DOHH2 (cell line): ENCODE measurements around the gene DHX32.
"Not testable (repeated sequence)": the region's sequence is repeated elsewhere in the genome, so short reads cannot be mapped to it uniquely, and the experiment has no call there.

ENCODE experiments used
- CTCF ChIP-seq: fragments of 200-600 bp; sonication (generic); IDR thresholded peaks from one replicate; pipeline ENCODE4 v1.5.1; 2014; ENCODE audit warnings: antibody characterized with exemption, mild to moderate bottlenecking, low read depth, low read length; ENCODE audit not compliant: poor library complexity, severe bottlenecking
- EZH2phosphoT487 ChIP-seq: fragments of 200-600 bp; sonication (generic); IDR thresholded peaks from 2 replicates; pipeline ENCODE4 v1.6.1; 2017; ENCODE audit warnings: borderline replicate concordance, mild to moderate bottlenecking, antibody characterized with exemption, low read length, moderate library complexity, mixed read lengths

GRCh38 chr10:125907598-125907997 is 26.5 kb upstream of the DHX32 start:
- not testable (repeated sequence) for TF ChIP-seq CTCF, EZH2phosphoT487
